Islet precursor cell (in vitro differentiated cells): ENCODE measurements around the gene EMC8.
"Not testable (repeated sequence)": the region's sequence is repeated elsewhere in the genome, so short reads cannot be mapped to it uniquely, and the experiment has no call there.

Experiments used
- DNase-seq: peaks from one replicate; pipeline ENCODE4 v3.0.0-alpha.2; 2018

The EMC8 gene

GRCh38 chr16:85834741-85835140 lies 35.4 kb upstream of the EMC8 start:
- no peak for DNase-seq

- no peak for DNase-seq
Measured at GRCh38 chr16:85833219-85833920, 34.0 kb upstream of the EMC8 start.

- DNase-seq, result no peak
Measured at GRCh38 chr16:85832570-85833218, 33.4 kb upstream of the EMC8 start.

GRCh38 chr16:85830821-85831220 lies 31.5 kb upstream of the EMC8 start:
- DNase-seq, result no peak

GRCh38 chr16:85829751-85830445 lies 30.6 kb upstream of the EMC8 start:
- DNase-seq, result no peak

GRCh38 chr16:85829171-85829719 lies 29.9 kb upstream of the EMC8 start:
- no peak for DNase-seq

- DNase-seq, result no peak
Measured at GRCh38 chr16:85828166-85828565, 28.8 kb upstream of the EMC8 start.

GRCh38 chr16:85826686-85827247 lies 27.4 kb upstream of the EMC8 start:
- DNase-seq, result no peak

GRCh38 chr16:85825326-85825725 lies 26.0 kb upstream of the EMC8 start:
- no peak for DNase-seq

- no peak for DNase-seq
Measured at GRCh38 chr16:85824161-85825135, 25.1 kb upstream of the EMC8 start.

- no peak for DNase-seq
Measured at GRCh38 chr16:85823328-85823920, 24.1 kb upstream of the EMC8 start.

GRCh38 chr16:85822145-85822544 lies 22.8 kb upstream of the EMC8 start:
- DNase-seq, result no peak

GRCh38 chr16:85821390-85822135 lies 22.2 kb upstream of the EMC8 start:
- peak; percentile 88 for DNase-seq

GRCh38 chr16:85820604-85821372 lies 21.4 kb upstream of the EMC8 start:
- DNase-seq, result no peak

GRCh38 chr16:85819771-85820170 lies 20.4 kb upstream of the EMC8 start:
- DNase-seq, result no peak

GRCh38 chr16:85819245-85819644 lies 19.9 kb upstream of the EMC8 start:
- DNase-seq, result peak; percentile 93

- DNase-seq, result not testable (repeated sequence)
Measured at GRCh38 chr16:85817195-85817594, 17.9 kb upstream of the EMC8 start.

GRCh38 chr16:85816159-85816558 lies 16.8 kb upstream of the EMC8 start:
- DNase-seq, result no peak

- DNase-seq, result no peak
Measured at GRCh38 chr16:85812811-85813700, 13.7 kb upstream of the EMC8 start.
